Stimulated activated CD8-positive, alpha-beta memory T cell treated with anti-CD3 and anti-CD28 coated beads, Interleukin-15, amount 100 ng/mL, for 4 hours (primary cell): ENCODE data around the gene DPM2.

Source experiments
- DNase-seq, 2 donors: peaks; one replicate each; pipeline ENCODE4 v3.0.0-alpha.2; 2020; ENCODE audit warnings: low read depth in 2 of 2

Gene DPM2

GRCh38 chr9:127973169-127974000 is 35.7 kb upstream of the DPM2 start:
- no peak for DNase-seq

- no peak for DNase-seq
Observed at GRCh38 chr9:127972236-127972871, 34.7 kb upstream of the DPM2 start.

GRCh38 chr9:127971357-127972235 is 33.9 kb upstream of the DPM2 start:
- no peak for DNase-seq

GRCh38 chr9:127970401-127971313 is 33.0 kb upstream of the DPM2 start:
- DNase-seq: peak in 1 of 2 donors; percentile 27

GRCh38 chr9:127968700-127969383 is 31.2 kb upstream of the DPM2 start:
- no peak for DNase-seq

- no peak for DNase-seq
Observed at GRCh38 chr9:127968042-127968441, 30.4 kb upstream of the DPM2 start.

GRCh38 chr9:127967151-127967809 is 29.6 kb upstream of the DPM2 start:
- no peak for DNase-seq

- no peak for DNase-seq
Observed at GRCh38 chr9:127966416-127967150, 28.9 kb upstream of the DPM2 start.

GRCh38 chr9:127965953-127966352 is 28.3 kb upstream of the DPM2 start:
- no peak for DNase-seq

GRCh38 chr9:127963359-127964064 is 25.9 kb upstream of the DPM2 start:
- DNase-seq: no peak

GRCh38 chr9:127963041-127963358 is 25.3 kb upstream of the DPM2 start:
- DNase-seq: no peak

- no peak for DNase-seq
Observed at GRCh38 chr9:127962278-127962677, 24.6 kb upstream of the DPM2 start.

GRCh38 chr9:127961613-127962155 is 24.0 kb upstream of the DPM2 start:
- DNase-seq: no peak

- DNase-seq: no peak
Observed at GRCh38 chr9:127961155-127961490, 23.5 kb upstream of the DPM2 start.

- DNase-seq: no peak
Observed at GRCh38 chr9:127960410-127961154, 22.9 kb upstream of the DPM2 start.

GRCh38 chr9:127959841-127960409 is 22.3 kb upstream of the DPM2 start:
- no peak for DNase-seq

- no peak for DNase-seq
Observed at GRCh38 chr9:127959398-127959797, 21.7 kb upstream of the DPM2 start.

GRCh38 chr9:127958728-127959127 is 21.1 kb upstream of the DPM2 start:
- no peak for DNase-seq
